Endothelial cell of umbilical vein (primary cell): ENCODE results near the gene OR2Y1. TPM values are rescaled to one million over a fixed set of nuclear protein-coding genes. Genes with fewer than 3 reads are reported as not detected.

Experiments used
- BruUV-seq: library from RNA; stranded (reverse); fragments of 400-500 nt; replicated peaks from 2 replicates; lab custom pipeline; 2021; lab: Mats Ljungman, UMichigan
- CTCF ChIA-PET: fragments of 300-600, 350-600 bp; sonication (Branson Sonifier 250); formaldehyde crosslinking; loops from one replicate; lab custom pipeline; 2021; ENCODE audit warnings: antibody characterized with exemption, inconsistent platforms; lab: Charles Lee
- POLR2A ChIA-PET: fragments of 300-600, 350-600 bp; sonication (Branson Sonifier 250); formaldehyde crosslinking; loops from one replicate; lab custom pipeline; 2021; ENCODE audit warnings: antibody characterized with exemption, inconsistent platforms; lab: Charles Lee
- DNase-seq: peaks from one replicate; pipeline ENCODE4 v3.0.0-alpha.2; 2011; ENCODE audit warnings: low read depth, low spot score
- FAIRE-seq: peaks from 2 replicates; lab custom pipeline; 2011; peaks lifted over from hg19 to GRCh38; lab: Jason Lieb, UNC
- H2AFZ ChIP-seq: 2 replicates; pipeline ENCODE4 v1.6.0; 2012; ENCODE audit warnings: low read depth, low read length, control low read depth, inconsistent platforms
- H3K27ac ChIP-seq: 2 replicates; pipeline ENCODE4 v1.5.1; 2011; ENCODE audit warnings: low read depth, mild to moderate bottlenecking, control low read depth, low read length, moderate library complexity; ENCODE audit not compliant: insufficient read depth
- H3K27me3 ChIP-seq, 2 experiments: 2 replicates each; pipeline versions ENCODE4 v1.6.0 to v1.6.1; 2011; ENCODE audit warnings: low read length in 2 of 2, mixed read lengths in 1 of 2; ENCODE audit not compliant: control insufficient read depth in 2 of 2, insufficient read depth in 2 of 2
- H3K36me3 ChIP-seq, 2 experiments: 2 replicates in 1 of 2; 3 replicates in 1 of 2; pipeline ENCODE4 v1.5.1; 2011; ENCODE audit warnings: low read length in 2 of 2, mild to moderate bottlenecking in 1 of 2, moderate library complexity in 1 of 2; ENCODE audit not compliant: control insufficient read depth in 2 of 2, insufficient read depth in 2 of 2; ENCODE audit errors: extremely low read depth in 1 of 2
- H3K4me1 ChIP-seq: 3 replicates; pipeline ENCODE4 v1.5.1; 2011; ENCODE audit warnings: mild to moderate bottlenecking, low read length; ENCODE audit not compliant: control insufficient read depth, insufficient read depth; ENCODE audit errors: extremely low read depth
- H3K4me2 ChIP-seq: 2 replicates; pipeline ENCODE4 v1.6.1; 2011; ENCODE audit warnings: low read length, control low read depth, mixed read lengths; ENCODE audit not compliant: insufficient read depth
- H3K4me3 ChIP-seq, 3 experiments: fragments of 200-600 bp in 1 of 3; sonication (generic), shearing (Covaris generic) in 1 of 3; replicated peaks in 1 of 3; 2 replicates each; pipeline ENCODE4 v1.5.1; 2011 to 2016; ENCODE audit warnings: control low read depth in 3 of 3, low read length in 3 of 3, mild to moderate bottlenecking in 2 of 3, inconsistent platforms in 1 of 3, low read depth in 1 of 3, moderate library complexity in 1 of 3; ENCODE audit not compliant: insufficient read depth in 1 of 3
- H3K79me2 ChIP-seq: 2 replicates; pipeline ENCODE4 v1.6.0; 2012; ENCODE audit warnings: low read length, inconsistent platforms; ENCODE audit not compliant: control insufficient read depth, insufficient read depth
- H3K9ac ChIP-seq: replicated peaks from 2 replicates; pipeline ENCODE3; 2011; ENCODE audit warnings: low read length, control low read depth; ENCODE audit not compliant: insufficient read depth; ENCODE audit errors: extremely low read depth
- H3K9me1 ChIP-seq: replicated peaks from 3 replicates; pipeline ENCODE4 v1.6.0; 2011; ENCODE audit warnings: mild to moderate bottlenecking, low read length; ENCODE audit not compliant: control insufficient read depth, insufficient read depth; ENCODE audit errors: extremely low read depth
- H3K9me3 ChIP-seq: replicated peaks from 2 replicates; pipeline ENCODE4 v1.5.1; 2012; ENCODE audit warnings: low read length, inconsistent platforms; ENCODE audit not compliant: control insufficient read depth, insufficient read depth
- H4K20me1 ChIP-seq: replicated peaks from 2 replicates; pipeline ENCODE3; 2011; ENCODE audit warnings: mild to moderate bottlenecking, low read length; ENCODE audit not compliant: control insufficient read depth, insufficient read depth; ENCODE audit errors: extremely low read depth
- EZH2 ChIP-seq: IDR thresholded peaks from 2 replicates; pipeline ENCODE4 v1.6.1; 2012; ENCODE audit warnings: borderline replicate concordance, low read depth, mild to moderate bottlenecking, moderate library complexity, low read length, inconsistent platforms; ENCODE audit not compliant: severe bottlenecking
- FOS ChIP-seq: IDR thresholded peaks from 2 replicates; pipeline ENCODE4 v1.6.1; 2011; ENCODE audit warnings: mild to moderate bottlenecking, low read length, moderate library complexity, borderline replicate concordance; ENCODE audit not compliant: insufficient read depth
- GATA2 ChIP-seq: IDR thresholded peaks from 2 replicates; pipeline ENCODE4 v1.7.0; 2011; ENCODE audit warnings: low read depth, mild to moderate bottlenecking, moderate library complexity, mixed read lengths, low read length; ENCODE audit not compliant: insufficient read length, insufficient read depth
- POLR2A ChIP-seq: IDR thresholded peaks from 2 replicates; pipeline ENCODE4 v1.6.1; 2012; ENCODE audit warnings: low read depth, mild to moderate bottlenecking, control low read depth, low read length
- POLR2AphosphoS5 ChIP-seq: IDR thresholded peaks from 2 replicates; pipeline ENCODE4 v1.6.1; 2012; ENCODE audit warnings: low read depth, mild to moderate bottlenecking, control low read depth, low read length, moderate library complexity; ENCODE audit not compliant: insufficient read depth
- dilution Hi-C: fragments of 300-500 bp; cut with MboI; formaldehyde crosslinking; loops from one replicate; pipeline ENCODE4 v1.15.0; 2019; ENCODE audit warnings: low sequenced_read_pairs; ENCODE audit not compliant: extremely low pct_ligation_motif_present
- intact Hi-C: fragments of 100-400 bp; cut with micrococcal nuclease; formaldehyde crosslinking; loops from one replicate; pipeline ENCODE4 v1.10.0; 2022
- polyA plus RNA-seq, 4 experiments: library from polyadenylated mRNA; depleted of rRNA in 3 of 4; stranded (reverse) in 3 of 4; unstranded in 1 of 4; fragments of >200 nt; gene quantifications; 2 replicates each; pipeline versions ENCODE4 v1.2.1 to v1.2.3, GENCODE V29; 2011 to 2012; ENCODE audit warnings: missing spikeins in 1 of 4
- total RNA-seq: library from RNA; stranded (reverse); gene quantifications from 2 replicates; pipeline ENCODE4 v1.2.3, GENCODE V29; 2021
- TF ChIP-seq, protein P1 (sequence below): IDR thresholded peaks from 2 replicates; pipeline ENCODE4 v1.6.1; 2011; ENCODE audit not compliant: insufficient read depth, insufficient read length
- TF ChIP-seq, protein P2 (sequence below), 2 donors: IDR thresholded peaks; 1 replicate in 1 of 2; 2 replicates in 1 of 2; pipeline ENCODE4 v1.5.1; 2011; ENCODE audit warnings: low read length in 2 of 2, mild to moderate bottlenecking in 2 of 2, moderate library complexity in 2 of 2, control low read depth in 1 of 2, inconsistent platforms in 1 of 2, low read depth in 1 of 2; ENCODE audit not compliant: insufficient read depth in 1 of 2; ENCODE audit errors: extremely low read depth in 1 of 2

The OR2Y1 gene
- total and polyA plus RNA-seq, 2 donors (not counting 3 experiments of a cell fraction or from before 2014, with no cell fraction given) = not detected

DNA sequence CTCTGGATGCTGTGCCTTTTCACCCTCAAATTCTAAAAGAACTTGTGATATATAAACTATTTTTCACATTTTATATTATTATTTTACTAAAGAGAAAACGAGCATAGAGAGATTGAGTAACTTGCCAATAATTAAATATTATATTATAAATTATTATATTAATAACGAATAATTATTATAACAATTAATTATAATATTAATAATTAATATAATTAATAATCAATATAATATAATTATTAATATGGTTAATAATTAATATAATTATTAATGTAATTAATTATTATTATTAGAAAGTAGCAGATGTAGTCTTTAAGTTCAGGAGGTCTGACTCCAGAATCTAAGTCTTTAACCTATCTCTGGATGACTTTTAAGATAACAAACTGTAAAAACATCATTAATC is 20.1 kb downstream of the OR2Y1 start:
- no peaks in the 10 kb centered on the region for H3K27me3 ChIP-seq
- no peak overlapping the region for H3K4me2 ChIP-seq
- H3K4me1 ChIP-seq = no peaks in the 10 kb centered on the region
- POLR2A ChIA-PET = no interaction called here
- CTCF ChIA-PET = interaction anchor here (1.1 to 1.9 kb wide), 4 partner anchors 12 to 584 kb away, joined by 3 to 14 read pairs (median 5); no protein-coding TSS in a partner anchor
- no TSS peak for BruUV-seq
- H3K4me3 ChIP-seq = no peak overlapping the region
- no peak overlapping the region for H3K27ac ChIP-seq
- no peaks in the 10 kb centered on the region for H3K9me1 ChIP-seq
- no peaks in the 10 kb centered on the region for H3K79me2 ChIP-seq
- FAIRE-seq (no peak), DNase-seq (no peak)
- H4K20me1 ChIP-seq = no peaks in the 10 kb centered on the region
- dilution Hi-C loops = no loop called here
- H3K9me3 ChIP-seq = no peaks in the 10 kb centered on the region
- TF ChIP-seq POLR2A (no peak), POLR2AphosphoS5 (no peak), FOS (no peak), EZH2 (no peak), GATA2 (no peak)
- TF ChIP-seq, protein P1, sequence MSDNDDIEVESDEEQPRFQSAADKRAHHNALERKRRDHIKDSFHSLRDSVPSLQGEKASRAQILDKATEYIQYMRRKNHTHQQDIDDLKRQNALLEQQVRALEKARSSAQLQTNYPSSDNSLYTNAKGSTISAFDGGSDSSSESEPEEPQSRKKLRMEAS = no peak
- TF ChIP-seq, protein P2, sequence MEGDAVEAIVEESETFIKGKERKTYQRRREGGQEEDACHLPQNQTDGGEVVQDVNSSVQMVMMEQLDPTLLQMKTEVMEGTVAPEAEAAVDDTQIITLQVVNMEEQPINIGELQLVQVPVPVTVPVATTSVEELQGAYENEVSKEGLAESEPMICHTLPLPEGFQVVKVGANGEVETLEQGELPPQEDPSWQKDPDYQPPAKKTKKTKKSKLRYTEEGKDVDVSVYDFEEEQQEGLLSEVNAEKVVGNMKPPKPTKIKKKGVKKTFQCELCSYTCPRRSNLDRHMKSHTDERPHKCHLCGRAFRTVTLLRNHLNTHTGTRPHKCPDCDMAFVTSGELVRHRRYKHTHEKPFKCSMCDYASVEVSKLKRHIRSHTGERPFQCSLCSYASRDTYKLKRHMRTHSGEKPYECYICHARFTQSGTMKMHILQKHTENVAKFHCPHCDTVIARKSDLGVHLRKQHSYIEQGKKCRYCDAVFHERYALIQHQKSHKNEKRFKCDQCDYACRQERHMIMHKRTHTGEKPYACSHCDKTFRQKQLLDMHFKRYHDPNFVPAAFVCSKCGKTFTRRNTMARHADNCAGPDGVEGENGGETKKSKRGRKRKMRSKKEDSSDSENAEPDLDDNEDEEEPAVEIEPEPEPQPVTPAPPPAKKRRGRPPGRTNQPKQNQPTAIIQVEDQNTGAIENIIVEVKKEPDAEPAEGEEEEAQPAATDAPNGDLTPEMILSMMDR (IDR thresholded peaks at IDR 0.05; ENCODE audit: extremely low read depth in 1 of 2, insufficient read depth in 1 of 2, low read depth in 1 of 2, low read length in 2 of 2) = no peak
- no peaks in the 10 kb centered on the region for H3K36me3 ChIP-seq
- intact Hi-C loops = loop anchor here (5.0 kb wide), 1 partner anchor 517 kb away; no protein-coding TSS in a partner anchor
- no peak overlapping the region for H2AFZ ChIP-seq
- no peak overlapping the region for H3K9ac ChIP-seq
